HEK293 (cell line): ENCODE results near the gene GGT5.

ENCODE experiments used
- CTCF ChIA-PET: fragments of 350-600 bp; formaldehyde crosslinking; extraction: SDS; loops from one replicate; lab custom pipeline; 2021; ENCODE audit warnings: antibody characterized with exemption; lab: Yijun Ruan, JAX
- POLR2A ChIA-PET: fragments of 300-600 bp; formaldehyde crosslinking; extraction: SDS; loops from one replicate; lab custom pipeline; 2020; ENCODE audit warnings: antibody characterized with exemption, inconsistent platforms; lab: Yijun Ruan, JAX
- H3K27ac ChIP-seq: fragments of 200-500 bp; sonication (Bioruptor generic); 2 replicates; pipeline ENCODE4 v1.5.1; 2014; ENCODE audit warnings: low read depth, low read length, control low read depth, inconsistent platforms; ENCODE audit errors: extremely low read depth
- H3K36me3 ChIP-seq, 2 experiments: fragments of 200-500 bp in 1 of 2; sonication (Bioruptor generic) in 1 of 2; 1 replicate in 1 of 2; 2 replicates in 1 of 2; pipeline ENCODE4 v1.5.1; 2014 to 2017; ENCODE audit warnings: inconsistent platforms in 2 of 2, low read length in 2 of 2; ENCODE audit not compliant: control insufficient read depth in 2 of 2, insufficient read depth in 1 of 2
- H3K4me1 ChIP-seq: fragments of 200-500 bp; sonication (Bioruptor generic); 2 replicates; pipeline ENCODE4 v1.5.1; 2014; ENCODE audit warnings: mild to moderate bottlenecking, low read length, inconsistent platforms; ENCODE audit not compliant: control insufficient read depth, insufficient read depth
- H3K4me3 ChIP-seq: 2 replicates; pipeline ENCODE4 v1.5.1; 2011; ENCODE audit warnings: low read depth, mild to moderate bottlenecking, control low read depth, low read length, moderate library complexity
- H3K9me3 ChIP-seq: fragments of 200-500 bp; sonication (Bioruptor generic); 2 replicates; pipeline ENCODE4 v1.5.1; 2014; ENCODE audit warnings: low read depth, low read length, inconsistent platforms; ENCODE audit not compliant: control insufficient read depth, insufficient read depth
- KLF10 ChIP-seq: fragments of 450-650 bp; IDR thresholded peaks from 2 replicates; pipeline ENCODE4 v1.5.1; 2018; ENCODE audit warnings: missing biosample characterization, mild to moderate bottlenecking, missing genetic modification characterization
- KLF7 ChIP-seq: fragments of 450-650 bp; formaldehyde crosslinking; IDR thresholded peaks from 2 replicates; pipeline ENCODE4 v1.5.1; 2016; ENCODE audit warnings: missing biosample characterization, missing genetic modification characterization, borderline replicate concordance
- MYNN ChIP-seq: fragments of 450-650 bp; formaldehyde crosslinking; IDR thresholded peaks from 2 replicates; pipeline ENCODE4 v1.5.1; 2016; ENCODE audit warnings: missing biosample characterization, missing genetic modification characterization, borderline replicate concordance
- SCRT2 ChIP-seq: fragments of 450-650 bp; formaldehyde crosslinking; IDR thresholded peaks from 2 replicates; pipeline ENCODE4 v1.5.1; 2016; ENCODE audit warnings: missing biosample characterization, missing genetic modification characterization
- TCF7L2 ChIP-seq: IDR thresholded peaks from 2 replicates; pipeline ENCODE4 v1.6.1; 2011; ENCODE audit warnings: low read depth, mild to moderate bottlenecking, inconsistent platforms, low read length, moderate library complexity, borderline replicate concordance
- TRIM28 ChIP-seq: IDR thresholded peaks from 2 replicates; pipeline ENCODE4 v1.6.1; 2011; ENCODE audit warnings: low read length, control low read depth, borderline replicate concordance
- ZNF121 ChIP-seq: fragments of 450-650 bp; formaldehyde crosslinking; IDR thresholded peaks from 2 replicates; pipeline ENCODE4 v1.5.1; 2016; ENCODE audit warnings: missing biosample characterization, missing genetic modification characterization
- ZNF184 ChIP-seq: fragments of 450-650 bp; IDR thresholded peaks from 2 replicates; pipeline ENCODE4 v1.5.1; 2018; ENCODE audit warnings: missing biosample characterization, mild to moderate bottlenecking, missing genetic modification characterization
- ZNF19 ChIP-seq: fragments of 450-650 bp; formaldehyde crosslinking; IDR thresholded peaks from 2 replicates; pipeline ENCODE4; 2016; ENCODE audit warnings: missing biosample characterization, missing genetic modification characterization, low read depth
- ZNF311 ChIP-seq: fragments of 450-650 bp; formaldehyde crosslinking; IDR thresholded peaks from 2 replicates; pipeline ENCODE4 v1.5.1; 2017; ENCODE audit warnings: missing biosample characterization, missing genetic modification characterization, borderline replicate concordance
- ZNF335 ChIP-seq: fragments of 450-650 bp; formaldehyde crosslinking; conservative IDR thresholded peaks from 2 replicates; pipeline ENCODE4 v1.5.1; 2016; ENCODE audit warnings: missing biosample characterization, missing genetic modification characterization
- ZNF354C ChIP-seq: fragments of 450-650 bp; formaldehyde crosslinking; IDR thresholded peaks from 2 replicates; pipeline ENCODE4 v1.5.1; 2016; ENCODE audit warnings: missing biosample characterization, missing genetic modification characterization, low read depth, borderline replicate concordance
- ZNF37A ChIP-seq: fragments of 450-650 bp; IDR thresholded peaks from 2 replicates; pipeline ENCODE4 v1.5.1; 2018; ENCODE audit warnings: missing biosample characterization, missing genetic modification characterization
- ZNF624 ChIP-seq: fragments of 450-650 bp; formaldehyde crosslinking; IDR thresholded peaks from 2 replicates; pipeline ENCODE4 v1.5.1; 2017; ENCODE audit warnings: missing biosample characterization, missing genetic modification characterization
- ZNF654 ChIP-seq: fragments of 450-650 bp; formaldehyde crosslinking; IDR thresholded peaks from 2 replicates; pipeline ENCODE4 v1.5.1; 2016; ENCODE audit warnings: low read depth, missing biosample characterization, missing genetic modification characterization
- ZNF670 ChIP-seq: fragments of 450-650 bp; formaldehyde crosslinking; IDR thresholded peaks from 2 replicates; pipeline ENCODE4 v1.5.1; 2016; ENCODE audit warnings: missing biosample characterization, missing genetic modification characterization, low read depth
- ZSCAN4 ChIP-seq: fragments of 450-650 bp; formaldehyde crosslinking; IDR thresholded peaks from 2 replicates; pipeline ENCODE4 v1.5.1; 2017; ENCODE audit warnings: missing biosample characterization, missing genetic modification characterization
- ZSCAN5A ChIP-seq: fragments of 450-650 bp; formaldehyde crosslinking; IDR thresholded peaks from 2 replicates; pipeline ENCODE4 v1.5.1; 2016; ENCODE audit warnings: missing biosample characterization, missing genetic modification characterization

The GGT5 gene

GRCh38 chr22:24188705-24189248 lies 56.1 kb downstream of the GGT5 start:
- ChIA-PET CTCF (interaction anchor here (0.6 to 2.5 kb wide), 15 partner anchors 8 to 162 kb away, joined by 3 to 17 read pairs (median 3); partner anchors contain the start of genes GGT5 and SUSD2), POLR2A (no interaction called here)
- no peak overlapping the region for H3K4me3 ChIP-seq

GRCh38 chr22:24187731-24188644 lies 56.9 kb downstream of the GGT5 start:
- POLR2A ChIA-PET: no interaction called here
- Histone ChIP-seq H3K4me3 (no peak overlapping the region), H3K27ac (no peak overlapping the region), H3K4me1 (no peaks in the 10 kb centered on the region), H3K9me3 (no peaks in the 10 kb centered on the region), H3K36me3 (no peaks in the 10 kb centered on the region)
- CTCF ChIA-PET: interaction anchor here (0.5 kb wide), 1 partner anchor 145 kb away, joined by 3 read pairs; no protein-coding TSS in a partner anchor
- no peak for TF ChIP-seq TCF7L2
- TF ChIP-seq SCRT2 (tag by site-specific recombination): peak; percentile 86

More at GRCh38 chr22:24188705-24189248, 56.1 kb downstream of the GGT5 start:
- Histone ChIP-seq H3K27ac (no peak overlapping the region), H3K4me1 (no peaks in the 10 kb centered on the region), H3K36me3 (no peaks in the 10 kb centered on the region), H3K9me3 (no peaks in the 10 kb centered on the region)
- no peak for TF ChIP-seq MYNN
- no peak for TF ChIP-seq KLF10 (tag by site-specific recombination)
- TF ChIP-seq ZNF19 (tag by site-specific recombination): no peak

- no peak overlapping the region for H3K27ac ChIP-seq
- H3K9me3 ChIP-seq: no peaks in the 10 kb centered on the region
- H3K4me1 ChIP-seq: no peaks in the 10 kb centered on the region
- CTCF ChIA-PET: interaction anchor here (0.5 kb wide), 1 partner anchor 144 kb away, joined by 3 read pairs; no protein-coding TSS in a partner anchor
- H3K36me3 ChIP-seq: no peaks in the 10 kb centered on the region
- POLR2A ChIA-PET: no interaction called here
- H3K4me3 ChIP-seq: no peak overlapping the region
- no peak for TF ChIP-seq ZNF354C (tag by site-specific recombination)
- no peak for TF ChIP-seq ZNF37A
- no peak for TF ChIP-seq ZNF654 (tag by site-specific recombination)
- no peak for TF ChIP-seq ZNF670 (tag by site-specific recombination)
- no peak for TF ChIP-seq TRIM28
- TF ChIP-seq KLF7 (tag by site-specific recombination): no peak
- TF ChIP-seq ZNF624 (tag by site-specific recombination): no peak
- no peak for TF ChIP-seq ZSCAN4
- no peak for TF ChIP-seq ZNF121
- no peak for TF ChIP-seq ZNF335 (tag by site-specific recombination)
- TF ChIP-seq ZSCAN5A (tag by site-specific recombination): no peak
- TF ChIP-seq ZNF311: no peak
- no peak for TF ChIP-seq ZNF184 (tag by site-specific recombination)
- TF ChIP-seq, all 188 proteins: peak for 0
Measured at GRCh38 chr22:24186892-24187670, 57.8 kb downstream of the GGT5 start.
